Thyroid gland (tissue), 4 donors: ENCODE measurements around the gene CRHBP. TPM values are rescaled to one million over a fixed set of nuclear protein-coding genes. Genes with fewer than 3 reads are reported as not detected.

Source experiments
- DNase-seq, 2 donors: peaks; one replicate each; pipeline ENCODE4 v3.0.0-alpha.2; 2019
- H3K27ac ChIP-seq, 3 donors: fragments of 200-600 bp; sonication (generic); 1 replicate in 2 of 3; 2 replicates in 1 of 3; pipeline ENCODE4 v1.5.1; 2016 to 2019; ENCODE audit warnings: mild to moderate bottlenecking in 1 of 3, moderate library complexity in 1 of 3
- H3K27me3 ChIP-seq: fragments of 200-600 bp; sonication (generic); one replicate; pipeline ENCODE4 v1.5.1; 2019
- H3K36me3 ChIP-seq, 2 donors: fragments of 200-600 bp; sonication (generic); one replicate each; pipeline ENCODE4 v1.5.1; 2016 to 2019
- H3K4me1 ChIP-seq, 2 donors: fragments of 200-600 bp; sonication (generic); one replicate each; pipeline ENCODE4 v1.5.1; 2017 to 2019
- H3K4me3 ChIP-seq, 3 donors: fragments of 200-600 bp; sonication (generic); replicated peaks in 1 of 3; 1 replicate in 2 of 3; 2 replicates in 1 of 3; pipeline ENCODE4 v1.5.1; 2016; ENCODE audit warnings: mild to moderate bottlenecking in 1 of 3
- H3K9me3 ChIP-seq: fragments of 200-600 bp; sonication (generic); one replicate; pipeline ENCODE4 v1.5.1; 2017
- CTCF ChIP-seq, 6 experiments: fragments of 200-600 bp in 3 of 6; fragments of 450-650 bp in 3 of 6; sonication (generic) in 3 of 6; IDR thresholded peaks; one replicate each; pipeline ENCODE4 v1.5.1; 2016 to 2019; ENCODE audit warnings: antibody characterized with exemption in 6 of 6, mild to moderate bottlenecking in 2 of 6, inconsistent platforms in 1 of 6, moderate library complexity in 1 of 6
- POLR2A ChIP-seq, 2 donors: fragments of 450-650 bp; IDR thresholded peaks; one replicate each; pipeline ENCODE4 v1.6.1; 2017; ENCODE audit warnings: antibody characterized with exemption in 2 of 2, mild to moderate bottlenecking in 2 of 2, moderate library complexity in 1 of 2
- WGBS, 2 donors: methylation state at CpG; one replicate each; pipeline ENCODE4 v1.1.5; 2017; 5-methylcytosine and 5-hydroxymethylcytosine counted together
- intact Hi-C: fragments of 100-400 bp; cut with DNase I; formaldehyde crosslinking; loops from one replicate; pipeline ENCODE4 v1.15.1; 2023
- total RNA-seq, 4 donors: library from RNA; depleted of rRNA; stranded (reverse); fragments of >200 nt; gene quantifications; one replicate each; pipeline ENCODE4 v1.2.3, GENCODE V29; 2016

The CRHBP gene
- total RNA-seq, 4 donors from 2014 or later = 1.3 to 8.7 (median 4.1) TPM

DNA sequence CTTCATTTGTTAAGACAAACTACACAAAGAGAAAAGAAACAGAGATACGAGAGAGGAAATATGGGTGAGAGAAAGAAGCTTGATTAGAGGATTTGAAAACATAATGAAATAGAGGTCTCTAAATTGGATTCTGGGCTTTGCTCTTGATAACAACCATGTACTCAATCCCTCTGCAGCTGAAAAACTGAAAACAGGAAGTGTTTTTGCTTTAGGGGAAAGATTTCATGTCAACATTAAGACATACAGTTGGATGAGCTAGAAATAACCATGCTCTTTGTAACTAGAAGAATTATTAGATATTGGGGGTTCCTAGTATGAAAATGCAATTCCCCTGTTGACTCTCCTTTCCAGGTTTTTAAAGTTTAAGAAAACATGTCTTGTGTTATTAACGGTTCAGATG lies 21.9 kb downstream of the CRHBP start:
- no peaks in the 10 kb centered on the region for H3K36me3 ChIP-seq
- no peak overlapping the region for H3K4me3 ChIP-seq
- DNase-seq = no peak
- no peaks in the 10 kb centered on the region for H3K9me3 ChIP-seq
- intact Hi-C loops = no loop called here
- no peak overlapping the region for H3K27ac ChIP-seq
- TF ChIP-seq POLR2A (IDR thresholded peaks at IDR 0.05) (no peak), CTCF (IDR thresholded peaks at IDR 0.05) (no peak)
- H3K27me3 ChIP-seq = no peaks in the 10 kb centered on the region
- H3K4me1 ChIP-seq = no peaks in the 10 kb centered on the region
- 72 to 75% methylated on average over 2 of the region's 2 CpGs for WGBS, 2 donors

GRCh38 chr5:76978869-76979268 lies 26.0 kb downstream of the CRHBP start:
- H3K36me3 ChIP-seq = no peaks in the 10 kb centered on the region
- no peak for DNase-seq
- WGBS, 2 donors = 82 to 88% methylated on average over 2 of the region's 2 CpGs
- intact Hi-C loops = no loop called here
- H3K4me1 ChIP-seq = no peaks in the 10 kb centered on the region
- no peaks in the 10 kb centered on the region for H3K27me3 ChIP-seq
- H3K9me3 ChIP-seq = no peaks in the 10 kb centered on the region
- H3K27ac ChIP-seq = no peak overlapping the region
- TF ChIP-seq POLR2A (IDR thresholded peaks at IDR 0.05) (no peak), CTCF (IDR thresholded peaks at IDR 0.05) (no peak)
- H3K4me3 ChIP-seq = no peak overlapping the region

DNA sequence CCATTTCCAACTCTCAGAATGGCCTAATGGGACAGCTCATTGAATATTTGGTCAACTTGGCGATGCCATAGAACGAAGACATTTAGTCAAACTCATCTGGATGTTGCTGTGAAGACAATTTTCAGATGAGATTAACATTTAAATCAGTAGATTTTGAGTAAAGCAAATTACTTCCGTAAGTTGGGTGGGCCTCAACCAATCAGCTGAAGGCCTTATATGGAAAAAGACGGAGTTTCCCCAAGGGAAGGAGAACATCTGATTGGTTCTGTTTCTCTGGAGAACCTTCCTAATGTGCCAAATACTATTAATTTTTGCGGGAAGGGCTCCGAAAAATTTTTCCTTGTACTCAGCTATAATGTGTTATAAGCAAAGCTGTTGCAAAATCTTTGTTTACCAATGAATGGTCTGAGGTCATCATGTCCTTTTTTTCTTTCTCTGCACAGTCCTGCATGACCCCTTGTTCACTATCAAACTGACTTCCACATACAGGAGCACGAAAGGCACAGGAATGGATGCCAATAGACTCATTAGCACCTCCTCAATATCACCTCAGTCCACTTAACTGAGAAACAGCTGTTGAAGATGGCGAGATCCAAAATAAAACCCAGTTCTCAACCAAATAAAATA lies 27.8 kb downstream of the CRHBP start:
- 97% methylated on average over 8 of the region's 8 CpGs for WGBS, 2 donors
- H3K4me1 ChIP-seq = no peaks in the 10 kb centered on the region
- H3K4me3 ChIP-seq = no peak overlapping the region
- DNase-seq = no peak
- no peak for TF ChIP-seq POLR2A (IDR thresholded peaks at IDR 0.05)
- no peak for TF ChIP-seq CTCF (IDR thresholded peaks at IDR 0.05)
- no peaks in the 10 kb centered on the region for H3K36me3 ChIP-seq
- no peaks in the 10 kb centered on the region for H3K9me3 ChIP-seq
- no peak overlapping the region for H3K27ac ChIP-seq
- no peaks in the 10 kb centered on the region for H3K27me3 ChIP-seq
- intact Hi-C loops = no loop called here

DNA sequence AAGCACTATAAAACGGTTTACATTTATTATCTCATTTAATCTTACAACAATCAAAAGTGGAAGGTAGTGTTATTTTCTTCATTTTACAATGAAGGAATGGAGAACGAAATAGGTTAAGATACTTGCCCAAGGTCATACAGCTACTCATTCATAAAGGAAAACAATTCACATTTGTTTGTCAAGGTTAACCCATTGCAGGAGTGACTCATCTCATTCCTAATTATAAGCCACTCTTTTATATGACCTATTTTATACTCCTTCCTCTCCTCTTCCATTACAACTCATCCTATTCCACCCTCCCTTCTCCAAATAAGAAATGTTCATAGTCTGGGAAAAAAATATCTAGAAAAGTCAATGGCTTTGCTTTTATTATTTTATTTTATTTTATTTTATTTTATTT lies 29.6 kb downstream of the CRHBP start:
- intact Hi-C loops = no loop called here

More for the DNA sequence above, 29.6 kb downstream of the CRHBP start:
- H3K4me3 ChIP-seq = no peak overlapping the region
- H3K9me3 ChIP-seq = no peaks in the 10 kb centered on the region
- DNase-seq = no peak
- 88 to 90% methylated on average over 2 of the region's 2 CpGs for WGBS, 2 donors
- H3K4me1 ChIP-seq = no peaks in the 10 kb centered on the region
- H3K27ac ChIP-seq = no peak overlapping the region
- TF ChIP-seq CTCF (IDR thresholded peaks at IDR 0.05) (no peak), POLR2A (IDR thresholded peaks at IDR 0.05) (no peak)
- H3K36me3 ChIP-seq = no peaks in the 10 kb centered on the region
- H3K27me3 ChIP-seq = no peaks in the 10 kb centered on the region
